ENCODE measurements around the gene ZG16B.

GRCh38 chr16:2879854-2880508 is 49.9 kb downstream of the ZG16B start:
- TF ChIP-seq EZH2phosphoT487 (IDR thresholded peaks at IDR 0.05; ENCODE audit: borderline replicate concordance, low read length) (no peak), CTCF (conservative IDR thresholded peaks at IDR 0.05; ENCODE audit: low read depth, low read length) (no peak), EZH2 (IDR thresholded peaks at IDR 0.05; ENCODE audit: low read length, unreplicated experiment) (no peak)

All from PC-3 (cell line).